Measurements from ENCODE around the gene SEMA4D.

- TF ChIP-seq CTCF (IDR thresholded peaks at IDR 0.05) (no peak), POLR2A (IDR thresholded peaks at IDR 0.05) (no peak)
Measured at GRCh38 chr9:89347651-89348050, 150.3 kb downstream of the SEMA4D start.

Measured in adrenal gland (tissue), 5 donors.